ENCODE results near the gene SRP14.

DNA sequence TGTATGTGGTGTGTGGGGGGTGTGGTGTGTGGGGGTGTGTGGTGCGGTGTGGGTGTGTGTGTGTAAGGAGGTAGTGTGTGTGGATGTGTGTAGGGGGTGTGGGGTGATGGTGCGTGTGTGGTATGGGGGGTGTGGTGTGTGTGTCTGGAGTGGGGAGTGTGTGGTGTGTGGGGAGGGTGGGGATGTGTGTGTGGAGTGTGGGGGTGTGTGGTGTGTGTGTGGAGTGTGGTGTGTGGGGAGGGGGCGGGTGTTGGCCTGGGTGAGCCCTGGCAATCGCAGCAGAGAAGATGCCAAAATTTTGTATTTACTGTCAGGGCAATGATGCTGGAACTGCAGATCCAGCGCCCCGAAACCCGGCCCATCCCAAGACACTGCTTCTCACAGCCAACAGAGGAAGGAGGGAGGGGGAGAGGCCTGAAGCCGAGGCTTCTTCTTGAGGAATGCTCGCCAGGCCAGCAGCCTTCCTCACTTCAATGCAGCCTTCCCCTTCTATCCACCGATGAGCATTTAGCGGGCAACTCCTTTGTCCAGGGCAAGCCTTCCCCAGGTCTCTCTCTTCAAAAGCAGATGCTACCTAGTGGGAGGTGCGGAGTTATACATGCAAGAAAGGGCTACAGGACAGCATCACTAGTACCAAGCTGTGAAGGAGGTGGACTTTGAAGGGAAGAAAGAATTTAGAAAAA is 11.9 kb upstream of the SRP14 start:
- TF ChIP-seq NR2C2 (CRISPR knock-in tag; IDR thresholded peaks at IDR 0.05) (no peak), NR2C2 (tag; IDR thresholded peaks at IDR 0.05) (no peak), CTBP1 (IDR thresholded peaks at IDR 0.05; ENCODE audit: borderline replicate concordance) (no peak), DIDO1 (tag; IDR thresholded peaks at IDR 0.05; ENCODE audit: low read depth) (no peak), TRIM28 (IDR thresholded peaks at IDR 0.05) (no peak), ZKSCAN1 (IDR thresholded peaks at IDR 0.05; ENCODE audit: low read depth, low read length) (no peak)
- TF ChIP-seq, protein P1, sequence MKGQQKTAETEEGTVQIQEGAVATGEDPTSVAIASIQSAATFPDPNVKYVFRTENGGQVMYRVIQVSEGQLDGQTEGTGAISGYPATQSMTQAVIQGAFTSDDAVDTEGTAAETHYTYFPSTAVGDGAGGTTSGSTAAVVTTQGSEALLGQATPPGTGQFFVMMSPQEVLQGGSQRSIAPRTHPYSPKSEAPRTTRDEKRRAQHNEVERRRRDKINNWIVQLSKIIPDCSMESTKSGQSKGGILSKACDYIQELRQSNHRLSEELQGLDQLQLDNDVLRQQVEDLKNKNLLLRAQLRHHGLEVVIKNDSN (CRISPR knock-in tag; IDR thresholded peaks at IDR 0.05) = no peak
- TF ChIP-seq, protein P2, sequence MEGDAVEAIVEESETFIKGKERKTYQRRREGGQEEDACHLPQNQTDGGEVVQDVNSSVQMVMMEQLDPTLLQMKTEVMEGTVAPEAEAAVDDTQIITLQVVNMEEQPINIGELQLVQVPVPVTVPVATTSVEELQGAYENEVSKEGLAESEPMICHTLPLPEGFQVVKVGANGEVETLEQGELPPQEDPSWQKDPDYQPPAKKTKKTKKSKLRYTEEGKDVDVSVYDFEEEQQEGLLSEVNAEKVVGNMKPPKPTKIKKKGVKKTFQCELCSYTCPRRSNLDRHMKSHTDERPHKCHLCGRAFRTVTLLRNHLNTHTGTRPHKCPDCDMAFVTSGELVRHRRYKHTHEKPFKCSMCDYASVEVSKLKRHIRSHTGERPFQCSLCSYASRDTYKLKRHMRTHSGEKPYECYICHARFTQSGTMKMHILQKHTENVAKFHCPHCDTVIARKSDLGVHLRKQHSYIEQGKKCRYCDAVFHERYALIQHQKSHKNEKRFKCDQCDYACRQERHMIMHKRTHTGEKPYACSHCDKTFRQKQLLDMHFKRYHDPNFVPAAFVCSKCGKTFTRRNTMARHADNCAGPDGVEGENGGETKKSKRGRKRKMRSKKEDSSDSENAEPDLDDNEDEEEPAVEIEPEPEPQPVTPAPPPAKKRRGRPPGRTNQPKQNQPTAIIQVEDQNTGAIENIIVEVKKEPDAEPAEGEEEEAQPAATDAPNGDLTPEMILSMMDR (IDR thresholded peaks at IDR 0.05 in 2 of 3, conservative IDR thresholded peaks at IDR 0.05 in 1 of 3; ENCODE audit: insufficient read depth in 2 of 3, low read depth in 1 of 3, low read length in 3 of 3) = no peak
- TF ChIP-seq, protein P3, sequence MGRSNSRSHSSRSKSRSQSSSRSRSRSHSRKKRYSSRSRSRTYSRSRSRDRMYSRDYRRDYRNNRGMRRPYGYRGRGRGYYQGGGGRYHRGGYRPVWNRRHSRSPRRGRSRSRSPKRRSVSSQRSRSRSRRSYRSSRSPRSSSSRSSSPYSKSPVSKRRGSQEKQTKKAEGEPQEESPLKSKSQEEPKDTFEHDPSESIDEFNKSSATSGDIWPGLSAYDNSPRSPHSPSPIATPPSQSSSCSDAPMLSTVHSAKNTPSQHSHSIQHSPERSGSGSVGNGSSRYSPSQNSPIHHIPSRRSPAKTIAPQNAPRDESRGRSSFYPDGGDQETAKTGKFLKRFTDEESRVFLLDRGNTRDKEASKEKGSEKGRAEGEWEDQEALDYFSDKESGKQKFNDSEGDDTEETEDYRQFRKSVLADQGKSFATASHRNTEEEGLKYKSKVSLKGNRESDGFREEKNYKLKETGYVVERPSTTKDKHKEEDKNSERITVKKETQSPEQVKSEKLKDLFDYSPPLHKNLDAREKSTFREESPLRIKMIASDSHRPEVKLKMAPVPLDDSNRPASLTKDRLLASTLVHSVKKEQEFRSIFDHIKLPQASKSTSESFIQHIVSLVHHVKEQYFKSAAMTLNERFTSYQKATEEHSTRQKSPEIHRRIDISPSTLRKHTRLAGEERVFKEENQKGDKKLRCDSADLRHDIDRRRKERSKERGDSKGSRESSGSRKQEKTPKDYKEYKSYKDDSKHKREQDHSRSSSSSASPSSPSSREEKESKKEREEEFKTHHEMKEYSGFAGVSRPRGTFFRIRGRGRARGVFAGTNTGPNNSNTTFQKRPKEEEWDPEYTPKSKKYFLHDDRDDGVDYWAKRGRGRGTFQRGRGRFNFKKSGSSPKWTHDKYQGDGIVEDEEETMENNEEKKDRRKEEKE (IDR thresholded peaks at IDR 0.05; ENCODE audit: borderline replicate concordance in 1 of 2, control insufficient read depth in 1 of 2, low read depth in 2 of 2, low read length in 1 of 2) = no peak
- TF ChIP-seq, protein P4, sequence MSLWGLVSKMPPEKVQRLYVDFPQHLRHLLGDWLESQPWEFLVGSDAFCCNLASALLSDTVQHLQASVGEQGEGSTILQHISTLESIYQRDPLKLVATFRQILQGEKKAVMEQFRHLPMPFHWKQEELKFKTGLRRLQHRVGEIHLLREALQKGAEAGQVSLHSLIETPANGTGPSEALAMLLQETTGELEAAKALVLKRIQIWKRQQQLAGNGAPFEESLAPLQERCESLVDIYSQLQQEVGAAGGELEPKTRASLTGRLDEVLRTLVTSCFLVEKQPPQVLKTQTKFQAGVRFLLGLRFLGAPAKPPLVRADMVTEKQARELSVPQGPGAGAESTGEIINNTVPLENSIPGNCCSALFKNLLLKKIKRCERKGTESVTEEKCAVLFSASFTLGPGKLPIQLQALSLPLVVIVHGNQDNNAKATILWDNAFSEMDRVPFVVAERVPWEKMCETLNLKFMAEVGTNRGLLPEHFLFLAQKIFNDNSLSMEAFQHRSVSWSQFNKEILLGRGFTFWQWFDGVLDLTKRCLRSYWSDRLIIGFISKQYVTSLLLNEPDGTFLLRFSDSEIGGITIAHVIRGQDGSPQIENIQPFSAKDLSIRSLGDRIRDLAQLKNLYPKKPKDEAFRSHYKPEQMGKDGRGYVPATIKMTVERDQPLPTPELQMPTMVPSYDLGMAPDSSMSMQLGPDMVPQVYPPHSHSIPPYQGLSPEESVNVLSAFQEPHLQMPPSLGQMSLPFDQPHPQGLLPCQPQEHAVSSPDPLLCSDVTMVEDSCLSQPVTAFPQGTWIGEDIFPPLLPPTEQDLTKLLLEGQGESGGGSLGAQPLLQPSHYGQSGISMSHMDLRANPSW (CRISPR knock-in tag; IDR thresholded peaks at IDR 0.05) = no peak

Measured in K562 (cell line).